NCI-H2227 (cell line): ENCODE measurements around the gene RABGAP1L.
A peak's percentile ranks its signal among the peaks of the same experiment; 100 is the strongest.

Experiments used
- DNase-seq: peaks from one replicate; lab custom pipeline; 2025; ENCODE audit not compliant: unreplicated experiment; lab: John Stamatoyannopoulos, UW

The RABGAP1L gene

DNA sequence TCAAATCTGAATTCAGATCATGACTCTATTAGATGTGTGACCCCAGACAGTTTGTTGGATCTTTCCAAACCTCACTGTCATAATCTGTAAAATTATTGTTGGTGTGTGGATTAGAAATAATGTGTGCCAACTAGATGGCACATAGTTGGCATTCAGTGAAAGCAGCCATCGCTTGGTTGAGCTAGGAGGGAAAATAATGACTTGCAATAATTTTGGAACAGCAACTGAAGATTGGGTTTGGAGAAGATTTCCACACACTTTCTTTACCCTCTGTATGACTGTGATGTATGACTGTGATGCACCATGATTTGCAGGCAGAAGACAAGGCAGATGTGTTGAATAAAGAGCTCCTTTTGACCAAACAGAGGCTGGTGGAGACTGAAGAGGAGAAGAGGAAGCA is 816.4 kb downstream of the RABGAP1L start:
- no peak for DNase-seq

DNA sequence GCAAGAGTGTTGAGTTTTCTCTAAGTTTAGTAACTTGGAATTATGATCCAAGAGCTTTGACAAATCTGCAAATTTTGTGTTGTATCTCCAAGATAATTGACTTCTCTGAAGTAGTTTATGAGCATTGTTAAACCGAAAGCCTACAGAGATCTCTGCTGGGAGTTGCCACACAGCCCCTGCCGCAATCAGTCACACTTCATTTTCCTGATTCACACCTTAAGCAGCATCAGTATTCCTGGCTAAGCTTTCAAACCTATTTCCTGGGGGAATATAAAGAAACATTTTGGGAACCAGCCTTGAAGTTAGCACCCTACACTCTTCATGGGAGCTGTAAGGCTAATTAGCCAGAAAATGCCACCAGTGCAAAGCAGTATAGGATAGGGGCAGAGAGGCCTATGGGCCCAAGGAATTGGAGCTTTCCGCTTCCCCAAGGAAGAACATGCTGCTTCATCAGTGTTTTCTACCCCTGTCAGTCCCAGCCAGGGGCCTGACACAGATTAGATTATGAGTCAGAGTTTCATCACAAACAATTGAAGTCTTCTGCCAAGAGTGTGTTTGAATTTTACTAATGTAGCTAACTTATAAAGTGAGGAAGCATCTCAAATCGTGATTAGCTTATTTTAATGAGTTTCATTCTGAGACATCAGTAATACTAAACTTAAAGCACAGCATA is 817.3 kb downstream of the RABGAP1L start:
- no peak for DNase-seq

DNA sequence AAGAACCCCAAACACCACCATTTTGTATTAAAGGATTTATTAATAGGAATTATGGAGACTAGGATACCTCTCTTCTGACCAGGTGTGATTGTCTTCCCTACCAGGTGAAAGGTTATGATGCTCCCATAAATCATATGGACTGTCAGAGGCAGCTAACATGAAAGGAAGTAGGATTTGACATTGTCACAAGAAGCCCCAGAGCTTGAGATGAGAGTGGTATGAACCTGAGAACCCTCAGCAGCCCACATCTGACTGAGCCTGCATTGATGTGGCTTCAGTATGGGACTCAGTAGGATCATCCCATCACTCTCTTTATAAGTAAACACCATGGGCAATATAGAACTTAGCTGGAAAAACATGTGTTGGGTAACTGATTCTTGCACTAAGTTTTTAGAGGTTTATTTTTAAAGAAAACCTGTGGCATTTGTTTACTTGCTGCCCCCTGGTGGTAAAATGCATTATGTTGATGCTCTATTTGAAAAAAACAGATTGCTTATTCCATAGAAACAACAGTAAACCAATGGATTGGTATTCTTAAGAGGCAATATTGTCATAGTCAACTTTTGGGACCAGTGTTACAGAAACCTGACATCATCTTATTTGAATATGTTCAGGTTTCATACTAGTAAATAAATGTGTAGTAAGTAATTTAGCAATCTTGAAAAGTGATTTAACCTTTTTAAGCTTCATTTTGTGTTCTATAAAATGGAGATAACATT is 823.8 kb downstream of the RABGAP1L start:
- DNase-seq = peak; percentile 61

DNA sequence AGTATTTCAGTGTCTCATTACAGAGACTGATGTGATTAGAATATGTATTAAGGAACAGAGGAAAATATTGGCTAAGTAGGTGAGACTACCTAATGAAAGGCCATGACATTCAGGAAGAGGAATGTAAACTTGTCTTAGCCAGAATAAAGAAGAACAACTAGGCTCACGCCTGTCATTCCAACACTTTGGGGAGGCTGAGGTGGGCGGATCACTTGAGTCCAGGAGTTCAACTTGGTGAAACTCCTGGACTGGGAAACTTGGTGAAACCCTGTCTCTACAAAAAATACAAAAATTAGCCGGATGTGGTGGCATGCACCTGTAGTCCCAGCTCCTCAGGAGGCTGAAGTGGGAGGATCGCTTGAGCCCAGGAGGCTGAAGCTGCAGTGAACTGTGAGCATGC is 825.6 kb downstream of the RABGAP1L start:
- no peak for DNase-seq

DNA sequence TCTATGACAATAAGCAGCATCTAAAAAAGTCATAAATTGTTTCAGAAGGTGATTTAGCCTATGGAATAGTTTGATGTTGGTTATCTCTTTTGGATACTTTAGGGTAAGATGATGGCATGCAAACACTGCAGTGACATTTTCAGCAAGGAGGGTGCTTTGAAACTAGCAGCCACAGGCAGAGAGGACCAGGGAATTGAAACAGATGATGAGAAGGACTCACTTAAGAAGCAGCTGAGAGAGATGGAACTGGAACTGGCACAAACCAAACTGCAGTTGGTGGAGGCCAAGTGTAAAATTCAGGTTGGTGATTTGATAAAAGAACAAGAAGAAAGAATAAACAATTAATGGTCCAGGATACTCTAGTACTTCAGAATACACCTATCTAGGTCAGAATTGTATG is 829.2 kb downstream of the RABGAP1L start:
- DNase-seq = no peak

DNA sequence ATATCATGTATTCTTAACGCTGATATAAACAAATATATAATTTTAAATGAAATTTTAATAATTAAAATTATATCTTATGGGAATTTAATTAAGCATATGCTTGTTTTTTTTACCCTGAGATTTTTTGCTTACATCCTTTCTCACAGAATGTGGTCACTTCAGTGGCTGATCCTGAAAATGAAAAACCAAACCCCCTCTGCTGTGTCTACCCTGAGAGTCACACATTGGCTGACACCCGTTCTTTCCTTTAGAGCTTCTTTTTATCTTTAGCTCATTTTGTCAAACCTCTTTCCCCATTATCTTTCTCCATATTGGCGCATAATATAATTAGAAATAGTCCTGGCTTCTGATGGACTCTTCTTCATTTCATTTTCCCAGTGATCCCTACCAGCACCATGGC is 829.7 kb downstream of the RABGAP1L start:
- DNase-seq = no peak

DNA sequence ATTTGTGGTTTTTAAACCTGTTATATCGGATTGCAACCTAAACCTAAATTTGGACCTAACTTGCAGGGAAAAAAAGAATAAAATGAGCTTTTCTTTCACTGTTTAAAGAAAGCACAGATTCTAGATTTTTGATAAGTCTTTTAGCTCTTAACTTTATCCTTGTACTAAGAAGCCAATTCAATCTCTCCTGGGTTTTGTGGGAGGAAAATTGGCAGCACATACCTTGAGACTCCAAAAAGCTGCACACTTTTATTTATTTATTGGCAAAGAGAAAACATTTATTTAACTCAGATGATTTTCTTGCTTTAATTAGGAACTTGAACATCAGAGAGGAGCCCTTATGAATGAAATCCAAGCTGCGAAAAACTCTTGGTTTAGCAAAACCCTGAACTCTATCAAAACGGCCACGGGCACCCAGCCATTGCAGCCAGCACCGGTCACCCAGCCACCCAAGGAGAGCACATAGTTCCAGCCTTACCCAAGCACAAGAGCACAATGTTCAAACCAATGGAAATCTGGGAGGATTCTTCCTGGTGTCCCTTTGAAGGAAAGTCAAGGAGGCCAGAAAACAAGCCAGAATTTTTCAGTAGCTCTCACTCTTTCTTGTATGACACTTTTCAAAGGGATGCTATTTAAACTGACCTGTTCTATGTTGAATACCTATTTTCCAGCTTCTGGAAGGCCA is 830.4 kb downstream of the RABGAP1L start:
- DNase-seq = no peak

DNA sequence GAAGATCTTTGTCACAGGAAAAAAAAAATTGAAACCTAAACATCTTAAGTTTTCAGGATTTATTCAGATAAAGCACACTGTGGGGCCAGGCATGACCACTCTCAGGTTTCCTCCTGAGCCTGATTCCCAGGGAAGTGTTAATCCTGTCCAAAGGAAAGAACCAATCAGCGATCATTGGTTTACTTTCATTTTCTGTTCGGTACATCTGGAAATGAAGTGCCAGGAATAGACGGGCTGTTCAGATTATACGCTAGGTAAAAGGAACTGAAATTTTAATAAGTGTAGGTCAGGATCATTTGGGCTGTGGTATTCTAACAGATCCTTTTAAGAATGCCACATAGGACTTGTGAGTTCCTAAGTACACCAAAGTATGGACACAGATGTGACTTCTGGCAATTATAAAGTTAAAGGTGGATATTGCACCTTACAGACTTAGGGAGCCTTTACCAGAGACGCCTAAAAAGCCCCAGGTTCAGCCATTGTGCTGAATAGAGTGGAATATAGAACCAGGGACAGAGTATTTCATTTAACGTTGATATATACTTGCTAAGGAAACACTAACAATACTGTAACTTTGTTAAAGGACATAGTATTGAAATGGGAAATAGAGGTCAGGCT is 831.2 kb downstream of the RABGAP1L start:
- DNase-seq = peak; percentile 78

DNA sequence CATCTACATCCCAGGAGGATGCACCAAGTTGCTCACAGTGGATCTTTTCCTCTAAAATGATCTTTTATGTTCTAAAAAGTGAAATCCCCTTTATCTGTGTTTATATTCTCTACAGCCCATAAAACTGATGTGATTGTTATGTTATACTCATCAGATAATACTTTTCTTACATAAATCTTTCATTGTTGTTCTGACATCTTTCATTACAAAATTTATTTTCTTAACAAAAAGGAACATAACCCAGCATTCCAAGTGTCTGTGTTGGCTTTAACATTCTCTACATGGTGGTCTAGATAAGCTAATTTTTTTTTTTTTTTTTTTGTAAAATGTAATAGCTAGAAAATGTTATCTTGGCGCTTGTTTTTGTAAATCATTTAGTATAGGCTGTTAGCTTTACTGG is 832.2 kb downstream of the RABGAP1L start:
- no peak for DNase-seq

DNA sequence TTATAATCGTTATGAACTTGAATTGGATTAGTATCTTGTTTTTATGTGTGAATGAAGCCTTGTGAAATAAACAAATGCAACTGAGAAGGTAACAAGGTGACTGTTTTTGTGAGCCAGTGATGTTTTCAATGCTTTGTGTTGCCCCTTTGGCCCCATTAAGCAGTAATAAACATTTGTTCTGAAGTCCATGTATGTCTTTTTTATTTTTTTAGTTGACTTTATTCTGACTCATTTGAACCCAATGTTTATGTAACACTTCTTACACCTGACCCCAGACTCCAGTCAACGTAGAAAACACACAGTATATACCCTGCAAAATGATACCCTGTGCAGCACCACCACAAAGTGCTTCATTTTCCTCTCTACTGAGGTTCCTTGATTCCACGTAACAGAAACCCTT is 835.8 kb downstream of the RABGAP1L start:
- DNase-seq = no peak

DNA sequence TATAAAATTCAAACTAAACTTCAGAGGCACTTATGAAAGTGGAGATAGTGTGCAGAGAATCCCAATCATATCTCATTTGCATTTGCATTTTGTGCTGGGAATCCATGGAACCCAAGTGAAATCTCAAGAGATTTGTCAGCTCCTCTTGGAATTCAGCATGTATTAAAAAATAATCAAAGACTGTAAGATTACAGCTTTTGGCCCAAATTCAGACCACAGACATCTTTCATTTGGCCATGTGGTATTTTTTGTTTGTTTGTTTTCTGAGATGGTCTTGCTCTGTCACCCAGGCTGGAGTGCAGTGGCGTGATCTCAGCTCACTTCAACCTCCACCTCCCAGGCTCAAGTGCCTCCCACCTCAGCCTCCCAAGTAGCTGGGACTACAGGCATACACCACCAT is 836.6 kb downstream of the RABGAP1L start:
- DNase-seq = no peak

DNA sequence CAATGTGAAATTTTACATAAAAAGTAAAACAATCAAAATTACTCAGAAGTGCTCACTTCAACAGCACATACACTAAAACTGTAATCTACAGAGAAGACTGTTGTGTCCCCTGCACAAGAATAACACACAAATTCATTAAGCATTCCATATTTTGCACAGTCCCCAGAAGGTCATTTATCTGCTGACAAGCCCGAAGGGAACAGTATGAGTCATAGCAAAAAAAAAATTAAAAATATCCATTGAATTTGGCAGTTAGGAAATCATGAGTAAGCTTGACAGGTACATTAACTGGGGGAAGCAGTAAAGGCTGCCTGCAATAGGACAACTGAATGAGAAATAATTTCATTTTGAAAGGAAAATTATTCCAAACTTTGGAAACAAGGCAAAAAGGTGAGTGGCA is 837.2 kb downstream of the RABGAP1L start:
- DNase-seq = no peak

DNA sequence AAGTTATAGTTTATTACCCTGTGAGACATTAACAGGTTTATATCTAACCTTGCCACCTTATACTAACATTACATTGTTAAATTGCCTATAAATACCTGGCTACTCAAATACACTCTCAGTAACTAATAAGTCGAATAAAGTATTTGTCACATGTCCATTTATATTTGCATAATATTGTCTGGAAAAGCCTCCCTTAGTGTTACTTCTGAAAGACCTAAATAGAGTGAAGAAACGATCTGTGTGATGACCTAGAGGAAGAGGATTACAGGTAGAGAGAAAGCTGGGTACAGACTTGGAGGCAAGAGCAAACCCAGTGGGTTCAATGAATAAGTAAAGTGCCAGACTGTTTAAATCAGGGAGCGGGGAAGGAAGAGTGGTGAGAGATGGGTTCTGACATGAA is 837.7 kb downstream of the RABGAP1L start:
- DNase-seq = no peak

DNA sequence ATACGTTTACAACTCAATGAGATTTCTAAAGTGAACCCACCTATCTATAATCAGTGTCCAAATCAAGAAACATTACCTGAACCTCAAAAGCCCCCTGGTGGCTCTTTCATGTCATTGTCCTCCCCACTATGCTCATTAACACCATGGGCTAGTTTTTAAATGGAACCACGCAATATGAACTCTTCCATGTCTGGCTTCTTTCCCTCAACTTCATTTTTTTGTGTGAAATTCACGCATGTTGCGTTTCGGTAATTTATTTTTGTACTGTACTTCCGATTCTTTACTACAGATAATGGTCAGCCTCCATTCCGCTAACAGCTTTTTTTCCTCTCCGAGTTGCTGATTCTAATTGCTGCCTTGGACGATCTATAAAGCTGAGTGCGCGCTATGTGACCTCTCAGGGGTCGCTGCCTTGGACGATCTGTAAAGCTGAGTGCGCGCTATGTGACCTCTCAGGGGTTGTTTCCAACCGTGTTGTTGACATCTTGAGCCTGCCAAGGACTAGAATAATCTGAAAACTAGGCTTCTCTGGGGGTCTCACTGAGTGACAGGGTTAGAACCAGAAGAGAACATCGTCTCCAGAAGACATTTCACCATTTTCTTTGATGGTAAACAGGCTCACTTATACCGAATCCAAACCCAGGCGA is 839.4 kb downstream of the RABGAP1L start:
- peak; percentile 83 for DNase-seq

DNA sequence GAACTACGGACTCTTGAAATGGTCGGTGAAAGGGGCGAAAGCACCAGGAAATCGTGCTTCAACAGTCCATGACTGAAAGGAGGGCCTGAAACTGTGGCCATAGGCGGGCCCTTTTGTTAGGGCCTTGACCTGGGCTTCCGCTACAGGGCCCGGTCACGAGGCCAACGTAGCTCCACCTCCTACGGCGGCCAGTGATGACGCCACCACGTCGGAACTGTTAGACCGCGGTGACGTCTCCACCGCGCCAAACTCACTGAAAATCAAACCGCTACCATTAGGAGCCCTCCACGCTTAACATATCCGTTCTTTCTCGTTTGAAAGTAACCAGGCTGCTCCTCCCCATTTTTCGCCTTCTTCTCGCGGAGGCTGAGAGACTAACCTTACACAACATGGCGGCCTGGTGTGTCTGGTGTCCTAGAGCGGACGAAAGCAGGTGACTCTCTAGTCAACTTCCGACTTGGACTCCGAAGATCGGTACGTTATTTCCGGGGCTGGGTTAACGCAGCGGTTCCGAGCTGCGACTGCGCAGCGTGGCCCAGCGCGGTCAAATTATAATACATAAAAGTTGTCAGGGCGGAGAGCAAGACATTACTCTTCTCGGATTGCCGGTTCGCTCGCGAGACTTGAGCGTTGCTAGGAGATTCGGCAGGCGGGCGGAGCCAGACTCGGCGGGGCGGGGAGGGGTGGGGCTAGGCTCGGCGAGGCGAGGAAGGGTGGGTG is 840.1 kb downstream of the RABGAP1L start:
- DNase-seq = peak; percentile 99

DNA sequence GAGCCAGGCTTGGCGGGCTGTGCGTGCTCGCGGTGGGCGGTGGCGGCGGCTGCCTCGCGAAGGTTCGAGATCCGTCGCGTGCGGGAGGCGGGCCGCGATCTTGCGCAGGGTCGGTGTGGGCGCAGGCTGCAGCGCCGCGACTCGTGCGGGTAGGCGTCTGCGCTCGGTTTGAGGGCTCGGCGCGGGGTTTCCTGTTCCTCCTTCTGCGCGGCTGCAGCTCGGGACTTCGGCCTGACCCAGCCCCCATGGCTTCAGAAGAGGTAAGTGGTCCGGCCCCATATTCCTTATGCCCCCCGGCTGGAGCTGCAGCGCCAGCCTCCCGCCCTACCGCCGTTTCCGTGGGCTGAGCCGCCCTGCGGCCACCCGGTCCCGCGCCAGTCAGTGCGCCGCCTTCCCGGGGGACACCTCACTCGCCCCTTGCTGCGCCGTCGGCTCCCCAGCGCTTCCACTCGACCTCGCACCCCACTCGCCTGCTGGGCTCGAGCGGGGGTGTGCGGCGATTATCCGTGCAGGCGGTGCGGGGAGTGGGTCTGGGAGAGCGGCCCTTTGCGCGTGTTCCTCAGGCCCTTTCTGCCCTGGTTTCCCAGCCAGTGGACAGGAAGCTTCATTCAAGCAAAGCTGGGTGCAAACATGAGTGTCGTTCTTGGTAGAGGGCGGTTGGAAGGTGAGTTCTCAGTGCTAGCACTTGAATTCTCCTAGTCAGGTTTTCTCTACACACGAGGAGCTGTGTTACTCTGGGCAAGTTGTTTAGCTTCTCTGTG is 840.8 kb downstream of the RABGAP1L start, which contains the start of gene CACYBP:
Gene CACYBP, plus strand, starts transcription at position 12 of the 761 bp plus-strand sequence. Its CDS starts 234 bp downstream, at position 246.
- peak; percentile 67 for DNase-seq

DNA sequence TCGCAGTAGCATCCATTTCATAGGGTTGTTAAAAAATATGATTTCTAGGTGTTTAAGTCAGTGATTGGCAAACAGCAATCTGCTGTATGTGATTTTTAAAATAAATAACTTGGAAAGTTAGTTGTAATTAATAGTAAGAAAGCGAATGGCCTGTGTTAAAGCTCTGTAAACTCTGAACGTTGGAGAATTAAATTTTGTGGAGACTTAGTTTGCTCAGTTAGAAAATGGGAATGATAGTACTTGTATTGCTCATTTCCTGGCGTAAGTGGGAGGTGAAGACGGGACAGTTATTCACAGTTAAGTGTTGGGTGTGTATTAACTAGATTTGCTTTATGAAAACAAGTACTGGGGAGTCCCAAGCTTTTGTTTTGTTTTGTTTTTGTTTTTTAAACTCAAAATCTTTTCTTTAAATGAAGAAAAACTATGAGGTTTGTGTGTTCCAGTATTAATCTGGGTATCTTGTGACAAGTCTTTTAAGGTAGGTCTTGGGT is 841.4 kb downstream of the RABGAP1L start:
- no peak for DNase-seq

DNA sequence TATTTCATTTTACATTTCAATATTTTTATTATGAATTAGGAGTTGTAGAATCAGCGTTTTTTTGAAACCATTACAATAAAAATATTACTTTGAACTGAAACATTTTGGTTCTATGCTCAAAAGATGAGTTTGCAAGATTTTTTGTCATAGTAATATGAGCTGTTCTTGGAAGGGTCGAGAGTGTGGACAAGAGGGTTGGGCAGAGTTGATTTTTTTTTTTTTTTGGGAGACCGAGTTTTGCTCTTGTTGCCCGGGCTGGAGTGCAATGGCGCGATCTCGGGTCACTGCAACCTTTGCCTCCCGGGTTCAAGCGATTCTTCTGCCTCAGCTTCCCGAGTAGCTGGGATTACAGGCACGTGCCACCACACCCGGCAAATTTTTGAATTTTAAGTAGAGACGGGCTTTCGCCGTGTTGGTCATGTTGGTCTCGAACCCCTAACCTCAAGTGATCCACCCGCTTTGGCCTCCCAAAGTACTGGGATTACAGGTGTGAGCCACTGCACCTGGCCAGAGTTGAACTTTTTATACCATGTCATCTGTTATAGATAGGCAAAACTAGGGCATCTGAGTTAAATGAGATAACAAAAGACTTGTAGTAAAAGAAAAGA is 843.7 kb downstream of the RABGAP1L start:
- no peak for DNase-seq

DNA sequence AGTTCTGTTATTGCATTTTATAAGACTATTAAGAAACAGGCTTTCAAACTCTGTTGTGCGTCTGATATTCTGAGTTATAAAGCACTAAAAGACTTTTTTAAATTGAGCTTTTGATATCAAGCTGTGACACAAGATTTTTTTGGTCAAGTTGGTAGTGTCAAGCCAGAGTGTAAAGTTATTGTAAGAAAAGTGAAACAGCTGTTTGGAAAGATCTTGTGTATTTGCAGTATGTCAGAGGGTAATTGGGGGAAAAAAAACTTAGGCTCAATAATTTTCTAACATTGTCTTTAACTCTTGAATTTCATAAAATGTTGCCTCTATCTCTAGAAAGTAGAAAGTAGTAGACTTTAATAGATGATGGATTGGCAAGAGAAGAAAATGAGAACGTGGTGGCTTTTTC is 844.2 kb downstream of the RABGAP1L start:
- DNase-seq = no peak
